ENCODE results near the gene PLLP.

Gene PLLP

GRCh38 chr16:57303910-57304168 lies 19.4 kb upstream of the PLLP start (continued):
- TF ChIP-seq CSDC2 (CRISPR knock-in tag; IDR thresholded peaks at IDR 0.05) (no peak), GLIS3 (CRISPR knock-in tag; IDR thresholded peaks at IDR 0.05) (no peak), PATZ1 (CRISPR knock-in tag; IDR thresholded peaks at IDR 0.05; ENCODE audit: borderline replicate concordance) (no peak)

- no peak for ATAC-seq
- TF ChIP-seq CREB5 (CRISPR knock-in tag; IDR thresholded peaks at IDR 0.05; ENCODE audit: low read depth) (no peak), ZNF8 (CRISPR knock-in tag; IDR thresholded peaks at IDR 0.05) (no peak), ZFP3 (CRISPR knock-in tag; IDR thresholded peaks at IDR 0.05) (no peak), CSRNP3 (CRISPR knock-in tag; IDR thresholded peaks at IDR 0.05) (no peak), TOX (CRISPR knock-in tag; IDR thresholded peaks at IDR 0.05; ENCODE audit: borderline replicate concordance) (no peak), ISL1 (CRISPR knock-in tag; IDR thresholded peaks at IDR 0.05) (no peak), POU6F1 (CRISPR knock-in tag; IDR thresholded peaks at IDR 0.05; ENCODE audit: borderline replicate concordance, low read depth) (no peak), RARB (CRISPR knock-in tag; IDR thresholded peaks at IDR 0.05) (no peak), SNAI2 (CRISPR knock-in tag; IDR thresholded peaks at IDR 0.05) (no peak), PPARA (CRISPR knock-in tag; IDR thresholded peaks at IDR 0.05; ENCODE audit: borderline replicate concordance) (no peak), GLIS3 (CRISPR knock-in tag; IDR thresholded peaks at IDR 0.05) (no peak), ARNTL (CRISPR knock-in tag; IDR thresholded peaks at IDR 0.05; ENCODE audit: borderline replicate concordance, low read depth) (no peak), ZNF70 (CRISPR knock-in tag; IDR thresholded peaks at IDR 0.05) (no peak), CSDC2 (CRISPR knock-in tag; IDR thresholded peaks at IDR 0.05) (no peak)
- TF ChIP-seq, protein P1, sequence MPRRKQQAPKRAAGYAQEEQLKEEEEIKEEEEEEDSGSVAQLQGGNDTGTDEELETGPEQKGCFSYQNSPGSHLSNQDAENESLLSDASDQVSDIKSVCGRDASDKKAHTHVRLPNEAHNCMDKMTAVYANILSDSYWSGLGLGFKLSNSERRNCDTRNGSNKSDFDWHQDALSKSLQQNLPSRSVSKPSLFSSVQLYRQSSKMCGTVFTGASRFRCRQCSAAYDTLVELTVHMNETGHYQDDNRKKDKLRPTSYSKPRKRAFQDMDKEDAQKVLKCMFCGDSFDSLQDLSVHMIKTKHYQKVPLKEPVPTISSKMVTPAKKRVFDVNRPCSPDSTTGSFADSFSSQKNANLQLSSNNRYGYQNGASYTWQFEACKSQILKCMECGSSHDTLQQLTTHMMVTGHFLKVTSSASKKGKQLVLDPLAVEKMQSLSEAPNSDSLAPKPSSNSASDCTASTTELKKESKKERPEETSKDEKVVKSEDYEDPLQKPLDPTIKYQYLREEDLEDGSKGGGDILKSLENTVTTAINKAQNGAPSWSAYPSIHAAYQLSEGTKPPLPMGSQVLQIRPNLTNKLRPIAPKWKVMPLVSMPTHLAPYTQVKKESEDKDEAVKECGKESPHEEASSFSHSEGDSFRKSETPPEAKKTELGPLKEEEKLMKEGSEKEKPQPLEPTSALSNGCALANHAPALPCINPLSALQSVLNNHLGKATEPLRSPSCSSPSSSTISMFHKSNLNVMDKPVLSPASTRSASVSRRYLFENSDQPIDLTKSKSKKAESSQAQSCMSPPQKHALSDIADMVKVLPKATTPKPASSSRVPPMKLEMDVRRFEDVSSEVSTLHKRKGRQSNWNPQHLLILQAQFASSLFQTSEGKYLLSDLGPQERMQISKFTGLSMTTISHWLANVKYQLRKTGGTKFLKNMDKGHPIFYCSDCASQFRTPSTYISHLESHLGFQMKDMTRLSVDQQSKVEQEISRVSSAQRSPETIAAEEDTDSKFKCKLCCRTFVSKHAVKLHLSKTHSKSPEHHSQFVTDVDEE (CRISPR knock-in tag; IDR thresholded peaks at IDR 0.05), result no peak
Measured at GRCh38 chr16:57303021-57303909, 18.8 kb upstream of the PLLP start.

GRCh38 chr16:57301126-57301817 lies 16.8 kb upstream of the PLLP start:
- TF ChIP-seq RARB (CRISPR knock-in tag; IDR thresholded peaks at IDR 0.05) (no peak), ARNTL (CRISPR knock-in tag; IDR thresholded peaks at IDR 0.05; ENCODE audit: borderline replicate concordance, low read depth) (no peak), ZFP3 (CRISPR knock-in tag; IDR thresholded peaks at IDR 0.05) (no peak), PATZ1 (CRISPR knock-in tag; IDR thresholded peaks at IDR 0.05; ENCODE audit: borderline replicate concordance) (no peak), POU6F1 (CRISPR knock-in tag; IDR thresholded peaks at IDR 0.05; ENCODE audit: borderline replicate concordance, low read depth) (no peak), ISL1 (CRISPR knock-in tag; IDR thresholded peaks at IDR 0.05) (no peak), BACH2 (CRISPR knock-in tag; IDR thresholded peaks at IDR 0.05; ENCODE audit: borderline replicate concordance) (no peak), TOX (CRISPR knock-in tag; IDR thresholded peaks at IDR 0.05; ENCODE audit: borderline replicate concordance) (no peak), SNAI2 (CRISPR knock-in tag; IDR thresholded peaks at IDR 0.05) (no peak)
- TF ChIP-seq, protein P1 (CRISPR knock-in tag; IDR thresholded peaks at IDR 0.05), result no peak

More at GRCh38 chr16:57301126-57301817, 16.8 kb upstream of the PLLP start:
- no peak for ATAC-seq

All from SK-N-SH treated with all-trans-retinoic acid at 6 μM for 48 hours (cell line).